HL-60 (cell line): ENCODE results near the gene POT1.

Experiments
- DNase-seq, 2 experiments: peaks; one replicate each; pipeline ENCODE4 v3.0.0-alpha.2; 2010 to 2020; ENCODE audit warnings: low read depth in 1 of 2, low spot score in 1 of 2
- H3K27ac ChIP-seq: fragments of 250-450 bp; sonication (Bioruptor Pico); replicated peaks from 2 replicates; pipeline ENCODE4 v1.5.1; 2020; ENCODE audit warnings: mild to moderate bottlenecking, moderate library complexity
- H3K27me3 ChIP-seq: fragments of 250-450 bp; sonication (Bioruptor Pico); 2 replicates; pipeline ENCODE4 v1.5.1; 2021; ENCODE audit warnings: mild to moderate bottlenecking, moderate library complexity; ENCODE audit not compliant: insufficient read depth, poor library complexity, severe bottlenecking
- H3K4me3 ChIP-seq: replicated peaks from 2 replicates; pipeline ENCODE4 v1.5.1; 2011; ENCODE audit warnings: mild to moderate bottlenecking, control low read depth, low read length; ENCODE audit not compliant: insufficient read depth
- CTCF ChIP-seq: IDR thresholded peaks from one replicate; pipeline ENCODE4 v1.5.1; 2011; ENCODE audit warnings: low read length, control low read depth, inconsistent platforms; ENCODE audit not compliant: insufficient read depth
- GABPA ChIP-seq: IDR thresholded peaks from 2 replicates; pipeline ENCODE4 v1.6.1; 2012; ENCODE audit warnings: low read depth
- POLR2AphosphoS5 ChIP-seq: IDR thresholded peaks from 2 replicates; pipeline ENCODE4 v1.6.1; 2012; ENCODE audit warnings: low read depth
- REST ChIP-seq: IDR thresholded peaks from 2 replicates; pipeline ENCODE4 v1.6.1; 2012; ENCODE audit warnings: low read depth; ENCODE audit not compliant: insufficient replicate concordance
- SPI1 ChIP-seq: IDR thresholded peaks from 2 replicates; pipeline ENCODE4 v1.6.1; 2012; ENCODE audit warnings: low read depth, mild to moderate bottlenecking, borderline replicate concordance

The POT1 gene

GRCh38 chr7:124956160-124956559 lies 26.5 kb upstream of the POT1 start:
- TF ChIP-seq CTCF (no peak), POLR2AphosphoS5 (no peak), GABPA (no peak), REST (no peak), SPI1 (no peak)
- Histone ChIP-seq H3K4me3 (no peak overlapping the region), H3K27ac (no peak overlapping the region), H3K27me3 (no peaks in the 10 kb centered on the region)
- no peak for DNase-seq

- TF ChIP-seq POLR2AphosphoS5 (no peak), SPI1 (no peak), CTCF (no peak), REST (no peak), GABPA (no peak)
- Histone ChIP-seq H3K4me3 (no peak overlapping the region), H3K27ac (no peak overlapping the region), H3K27me3 (no peaks in the 10 kb centered on the region)
- no peak for DNase-seq
Observed at GRCh38 chr7:124954790-124955189, 25.2 kb upstream of the POT1 start.

- H3K27ac ChIP-seq: no peak overlapping the region
- TF ChIP-seq CTCF (no peak), REST (no peak), SPI1 (no peak), GABPA (no peak), POLR2AphosphoS5 (no peak)
- H3K4me3 ChIP-seq: no peak overlapping the region
- DNase-seq: no peak
- peaks cover 3% of the 10 kb centered on the region for H3K27me3 ChIP-seq
Observed at GRCh38 chr7:124945680-124946079, 16.1 kb upstream of the POT1 start.
